HL-60/S4 treated with retinoic acid at 250 ng/mL for 4 days and 3 days (cell line): ENCODE measurements around the gene SLC44A5.
"Not testable (repeated sequence)": the region's sequence is repeated elsewhere in the genome, so short reads cannot be mapped to it uniquely, and the experiment has no call there.

Experiments used
- in situ Hi-C: fragments of 300-500 bp; cut with MboI; formaldehyde crosslinking; loops from 2 replicates; pipeline ENCODE4 v1.7.0; 2022; ENCODE audit warnings: low sequenced_read_pairs

SLC44A5 gene

GRCh38 chr1:75375476-75376447, 235.2 kb downstream of the SLC44A5 start:
- in situ Hi-C loops: not testable (repeated sequence)

DNA sequence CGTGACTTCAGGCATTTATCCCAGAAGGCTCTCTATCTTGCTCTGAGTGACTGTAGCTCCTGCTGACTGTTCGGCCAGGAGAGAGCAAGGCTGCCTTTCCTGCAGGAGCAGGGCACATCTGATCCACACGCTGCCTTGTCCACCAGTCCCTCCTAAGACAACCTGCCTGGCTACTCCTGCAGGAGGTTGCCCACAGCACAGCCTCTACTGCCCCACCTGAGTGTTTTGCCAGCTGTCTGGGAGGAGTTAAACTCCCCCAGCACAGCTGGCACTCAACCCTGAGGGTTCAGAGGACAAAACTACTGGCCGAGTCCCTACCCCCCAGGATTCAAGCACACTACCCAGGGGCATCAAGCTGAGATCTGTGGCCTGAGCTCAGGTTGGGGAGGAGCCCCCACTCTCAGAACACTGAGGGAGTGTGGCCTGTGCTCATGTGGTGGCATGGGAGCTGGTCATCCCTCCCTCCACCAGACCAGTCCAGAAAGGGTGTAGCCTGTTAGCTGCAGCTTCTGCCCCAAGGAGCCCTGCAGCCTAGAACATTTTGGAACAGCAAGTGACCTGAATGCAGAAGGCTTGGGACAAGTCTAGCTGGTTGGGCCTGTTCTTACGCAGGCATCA, 237.3 kb downstream of the SLC44A5 start:
- in situ Hi-C loops: no loop called here

DNA sequence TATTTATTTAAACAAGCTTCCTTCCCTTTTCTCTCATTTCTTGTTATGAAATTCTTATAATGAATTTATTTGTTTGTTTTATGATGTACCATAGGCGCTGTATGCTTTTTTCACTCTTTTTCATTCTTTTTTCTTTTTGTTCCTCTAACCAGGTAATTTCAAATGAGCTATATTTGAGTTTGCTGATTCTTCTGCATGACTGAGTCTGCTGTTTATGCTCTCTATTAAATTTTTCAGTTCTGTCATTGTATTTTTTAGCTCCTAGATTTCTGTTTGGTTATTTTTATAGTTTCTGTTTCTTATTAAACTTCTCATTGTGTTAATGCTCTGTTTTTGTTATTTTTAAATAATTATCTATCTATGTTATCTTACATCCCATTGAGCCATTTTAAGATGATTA, 244.3 kb downstream of the SLC44A5 start:
- in situ Hi-C loops: no loop called here

DNA sequence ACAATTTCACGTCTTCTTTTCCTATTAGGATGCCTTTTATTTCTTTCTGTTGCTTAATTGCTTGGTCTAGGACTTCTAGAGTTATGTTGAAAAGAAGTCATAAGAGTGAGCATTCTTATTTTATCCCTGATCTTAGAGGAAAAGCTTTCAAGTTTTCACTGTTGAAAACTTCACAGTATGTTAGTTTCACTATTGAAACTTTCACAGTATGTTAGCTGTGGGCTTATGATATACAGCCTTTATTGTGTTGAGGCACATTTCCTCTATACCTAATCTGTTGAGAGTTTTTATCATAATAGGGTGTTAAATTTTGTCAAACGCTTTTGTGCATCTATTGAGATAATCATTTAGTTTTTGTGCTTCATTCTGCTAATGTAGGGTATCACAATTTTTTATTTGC, 249.7 kb downstream of the SLC44A5 start:
- in situ Hi-C loops: no loop called here

- in situ Hi-C loops: not testable (repeated sequence)
These were observed 256.6 kb downstream of the SLC44A5 start for GRCh38 chr1:75354267-75354666.

GRCh38 chr1:75353051-75353450, 257.9 kb downstream of the SLC44A5 start:
- in situ Hi-C loops: no loop called here

DNA sequence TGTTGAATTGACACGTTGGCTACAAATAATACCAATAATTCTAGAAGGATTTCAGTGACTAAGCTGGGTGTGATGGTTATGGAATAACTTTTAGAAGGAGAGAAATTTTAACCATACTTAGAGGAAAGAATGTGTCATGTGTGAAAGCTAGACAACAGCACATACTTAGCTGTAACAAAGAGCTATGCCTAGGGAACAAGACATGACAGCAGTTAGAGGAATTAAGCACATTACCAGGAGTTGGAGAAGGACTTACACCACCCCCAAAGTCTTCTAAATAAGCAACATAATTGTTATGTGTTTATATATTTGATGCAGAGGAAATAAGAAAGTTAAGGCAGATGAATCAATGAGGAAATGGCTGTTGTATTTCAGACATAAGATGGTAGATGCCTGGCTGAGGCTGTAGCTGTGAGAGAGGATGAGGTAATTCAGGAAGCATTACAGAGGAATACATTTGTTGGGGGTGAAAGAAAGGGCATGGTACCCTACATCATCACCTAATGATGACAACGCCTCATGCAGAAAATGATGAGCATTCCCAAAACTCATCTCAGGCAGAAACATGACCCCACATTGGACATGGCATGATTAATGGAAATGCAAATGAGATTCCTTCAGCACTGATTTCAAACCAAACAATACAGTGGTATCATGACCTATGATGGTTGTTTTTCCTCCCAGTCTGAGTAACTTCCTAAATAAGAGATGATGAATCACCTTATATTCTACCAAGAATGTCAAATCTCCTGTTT, 265.2 kb downstream of the SLC44A5 start:
- in situ Hi-C loops: no loop called here

GRCh38 chr1:75342786-75343185, 268.1 kb downstream of the SLC44A5 start:
- in situ Hi-C loops: no loop called here

DNA sequence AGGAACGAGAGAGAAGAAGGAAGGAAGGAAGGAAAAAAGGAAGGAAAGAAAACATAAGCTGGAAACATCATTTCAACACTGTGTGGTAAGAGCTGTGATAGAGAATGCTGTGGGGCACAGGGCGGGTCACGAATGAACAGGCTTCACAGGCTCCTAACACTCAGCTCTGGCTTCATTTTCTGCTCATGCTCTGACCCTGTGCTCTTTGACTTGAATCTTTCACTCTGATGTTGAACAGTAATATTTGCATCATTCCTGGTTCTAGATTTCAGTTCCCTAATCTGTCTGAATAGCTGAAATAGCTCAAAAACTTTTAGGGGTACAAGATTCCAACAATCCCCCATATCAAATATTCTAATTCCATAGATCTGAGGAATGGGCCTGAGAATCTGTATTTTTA, 269.4 kb downstream of the SLC44A5 start:
- in situ Hi-C loops: no loop called here

DNA sequence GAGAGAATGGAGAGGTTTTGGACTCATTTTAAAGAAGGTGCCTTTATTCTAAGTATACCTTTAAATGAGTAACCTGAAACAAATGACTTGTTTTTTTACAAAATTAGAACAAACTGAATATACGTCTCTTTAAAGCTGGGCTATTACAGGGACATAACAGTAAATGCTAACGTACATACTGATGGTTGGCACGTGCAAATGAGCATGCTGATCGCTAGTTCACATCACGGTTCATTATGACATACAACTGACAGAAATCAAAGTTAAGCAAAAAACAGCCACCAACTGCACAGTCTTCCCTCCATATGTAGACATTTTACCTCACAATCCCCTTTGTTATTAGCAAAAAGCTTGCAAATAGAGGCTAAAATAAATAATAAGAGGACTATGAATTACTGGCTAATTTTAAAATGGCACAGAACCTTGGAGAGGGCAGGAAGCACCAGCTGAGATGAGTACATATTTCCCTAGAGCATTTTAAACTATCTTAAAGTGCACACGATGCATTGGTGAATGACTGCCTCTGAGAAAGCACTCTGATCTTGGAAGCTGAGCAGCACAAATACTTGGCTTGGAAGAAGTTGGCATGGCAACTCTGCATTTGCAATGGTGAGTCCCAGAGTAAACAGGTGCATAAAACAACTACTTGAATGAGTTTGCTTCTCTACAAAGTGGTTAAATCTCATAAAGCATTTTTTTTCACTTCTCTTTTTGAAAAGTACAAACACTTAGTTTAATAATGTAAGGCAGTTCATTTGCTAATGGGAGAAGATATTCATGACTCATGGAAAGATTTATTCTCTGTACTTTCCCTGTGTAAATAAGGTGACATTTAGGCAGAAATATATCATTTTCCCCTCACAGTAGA, 272.1 kb downstream of the SLC44A5 start:
- in situ Hi-C loops: no loop called here

DNA sequence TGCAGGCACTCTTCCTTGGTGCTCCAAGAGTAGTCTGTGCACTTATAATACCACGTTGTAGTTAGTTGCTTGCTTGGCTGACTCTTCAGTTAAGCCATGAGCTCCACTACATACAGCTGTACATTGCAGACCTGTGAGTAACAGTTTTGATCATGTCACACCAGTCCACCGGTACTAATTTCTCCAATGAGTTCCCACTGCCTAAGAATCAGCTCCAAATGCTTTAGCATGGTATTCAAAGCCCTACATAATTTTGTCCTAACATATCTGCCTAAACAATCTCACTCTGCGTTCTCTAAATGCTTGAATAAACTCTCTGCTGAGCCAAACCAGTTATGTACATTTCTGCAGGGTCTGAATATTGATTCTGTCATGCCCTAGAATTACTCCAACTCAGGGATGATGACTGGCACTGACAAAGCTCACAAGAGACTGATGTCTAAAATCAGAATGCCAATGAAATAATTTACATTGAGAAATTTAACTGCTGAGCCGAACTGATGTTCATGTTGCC, 276.0 kb downstream of the SLC44A5 start:
- in situ Hi-C loops: no loop called here

GRCh38 chr1:75330624-75331023, 280.3 kb downstream of the SLC44A5 start:
- in situ Hi-C loops: no loop called here

DNA sequence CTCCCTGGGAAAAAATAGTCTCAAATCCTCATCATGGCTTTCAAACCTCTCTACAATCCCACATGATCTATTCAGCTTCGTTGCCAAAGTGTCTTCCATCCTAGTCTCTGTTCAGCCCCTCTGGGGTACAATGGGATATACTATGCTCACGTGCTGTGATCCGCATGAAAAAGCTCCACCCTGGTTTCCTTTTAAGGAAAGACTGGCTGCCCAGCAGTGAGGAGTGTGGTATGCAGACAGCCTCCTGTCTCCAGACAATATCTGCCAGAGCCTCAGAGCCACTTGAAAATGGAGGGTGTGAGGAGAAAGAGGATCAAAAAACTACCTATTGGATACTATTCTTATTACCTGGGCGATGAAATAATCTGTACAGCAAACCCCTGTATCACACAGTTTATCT, 282.2 kb downstream of the SLC44A5 start:
- in situ Hi-C loops: no loop called here

- in situ Hi-C loops: no loop called here
These were observed 283.5 kb downstream of the SLC44A5 start for GRCh38 chr1:75327395-75327794.

GRCh38 chr1:75317976-75318375, 292.9 kb downstream of the SLC44A5 start:
- in situ Hi-C loops: no loop called here

DNA sequence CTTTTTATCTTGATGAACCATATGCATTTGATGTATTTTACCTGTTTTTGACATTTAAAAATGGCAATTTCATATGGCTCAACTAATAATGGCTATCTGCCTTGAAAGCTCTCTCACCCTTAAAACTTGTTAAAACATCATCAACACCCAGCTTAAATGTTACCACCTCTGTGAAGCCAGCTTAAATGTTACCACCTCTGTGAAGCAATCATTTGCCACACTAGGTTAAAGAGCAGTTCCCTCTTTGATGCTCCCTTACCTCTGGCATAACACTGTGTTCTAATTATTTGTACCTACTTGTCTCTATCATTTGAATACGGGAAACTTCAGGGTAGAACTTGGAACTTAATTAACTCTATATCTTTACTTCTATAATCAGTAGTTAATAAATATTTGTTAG, 294.7 kb downstream of the SLC44A5 start:
- in situ Hi-C loops: no loop called here

GRCh38 chr1:75312620-75313019, 298.3 kb downstream of the SLC44A5 start:
- in situ Hi-C loops: no loop called here

DNA sequence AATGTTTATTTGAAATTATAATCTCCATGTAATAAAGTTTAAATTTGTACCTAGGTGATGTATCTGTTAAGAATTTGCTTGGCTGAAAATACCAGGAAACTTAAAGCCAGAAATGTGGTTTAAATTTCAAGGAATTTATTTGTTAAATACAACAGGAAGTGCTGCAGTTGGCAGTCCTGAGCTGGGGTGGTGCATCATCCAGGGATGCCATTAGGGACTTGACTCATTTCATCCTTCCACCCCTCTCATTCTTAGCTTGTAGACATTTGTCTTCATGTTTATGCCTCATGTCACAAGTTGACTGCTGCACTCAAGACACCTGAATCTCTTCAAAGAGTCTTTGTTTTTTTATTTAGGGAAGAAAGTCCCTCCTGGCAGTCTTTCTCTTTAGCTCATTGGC, 300.8 kb downstream of the SLC44A5 start:
- in situ Hi-C loops: no loop called here

- in situ Hi-C loops: no loop called here
These were observed 302.5 kb downstream of the SLC44A5 start for GRCh38 chr1:75308365-75308764.

DNA sequence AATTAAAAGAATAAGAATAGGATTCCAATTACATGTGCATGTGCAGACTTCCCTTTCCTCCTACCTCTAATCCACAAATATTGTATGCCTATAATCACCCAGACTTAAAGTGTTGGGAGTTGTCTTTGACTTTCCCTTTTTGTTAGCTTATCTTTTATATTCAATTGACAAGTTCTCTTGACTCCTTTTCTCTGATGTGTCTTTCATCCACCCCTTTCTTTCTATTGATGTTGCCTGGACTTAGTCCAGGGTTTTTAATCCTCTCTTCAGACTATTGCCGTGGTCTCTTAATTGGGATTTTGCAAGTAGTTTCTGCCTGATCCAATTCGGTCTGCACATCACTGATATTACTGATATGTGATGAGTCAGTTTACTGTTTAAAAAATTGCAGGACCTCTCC, 305.9 kb downstream of the SLC44A5 start:
- in situ Hi-C loops: no loop called here
